Activated B cell treated with CpG ODN at 0.5 μM for 24 hours (primary cell): ENCODE results near the gene C22orf23. TPM values are rescaled to one million over a fixed set of nuclear protein-coding genes. Genes with fewer than 3 reads are reported as not detected.

Source experiments
- ATAC-seq: fragments of 200-7000 bp; cut with Tn5 transposase; one replicate; pipeline ENCODE4 v1.10.0; 2021; ENCODE audit warnings: low read depth, mild to moderate bottlenecking, moderate library complexity
- CTCF ChIA-PET: fragments of 350-600 bp; sonication (Branson Sonifier 250); formaldehyde crosslinking; loops from one replicate; lab custom pipeline; 2021; ENCODE audit warnings: antibody characterized with exemption; lab: Charles Lee
- POLR2A ChIA-PET: fragments of 350-600 bp; sonication (Branson Sonifier 250); formaldehyde crosslinking; loops from one replicate; lab custom pipeline; 2021; ENCODE audit warnings: antibody characterized with exemption; lab: Charles Lee
- DNase-seq: peaks from one replicate; pipeline ENCODE4 v3.0.0; 2022
- H3K27ac Mint-ChIP-seq: one replicate; pipeline ENCODE4 v1.8.0; 2020; ENCODE audit warnings: mixed read lengths
- H3K27me3 Mint-ChIP-seq: one replicate; pipeline ENCODE4 v1.8.0; 2021; ENCODE audit warnings: mixed read lengths
- H3K36me3 Mint-ChIP-seq: one replicate; pipeline ENCODE4 v1.8.0; 2021; ENCODE audit warnings: low read depth, mixed read lengths
- H3K4me1 Mint-ChIP-seq: one replicate; pipeline ENCODE4 v1.8.0; 2021; ENCODE audit warnings: mixed read lengths
- H3K4me3 Mint-ChIP-seq: one replicate; pipeline ENCODE4 v1.8.0; 2020; ENCODE audit warnings: mild to moderate bottlenecking, mixed read lengths
- H3K9me3 Mint-ChIP-seq: one replicate; pipeline ENCODE4 v1.8.0; 2020; ENCODE audit warnings: mixed read lengths
- CTCF ChIP-seq: fragments of 200-600 bp; IDR thresholded peaks from one replicate; pipeline ENCODE4 v1.8.0; 2022; ENCODE audit warnings: antibody characterized with exemption, mild to moderate bottlenecking
- intact Hi-C: fragments of 100-400 bp; cut with micrococcal nuclease; formaldehyde crosslinking; loops from one replicate; pipeline ENCODE4 v1.15.1; 2024
- total RNA-seq: library from RNA; stranded (reverse); gene quantifications from 2 replicates; pipeline ENCODE4 v1.2.3, GENCODE V29; 2022

C22orf23 gene
- total RNA-seq, 1 donor from 2014 or later, result 0.16 TPM

DNA sequence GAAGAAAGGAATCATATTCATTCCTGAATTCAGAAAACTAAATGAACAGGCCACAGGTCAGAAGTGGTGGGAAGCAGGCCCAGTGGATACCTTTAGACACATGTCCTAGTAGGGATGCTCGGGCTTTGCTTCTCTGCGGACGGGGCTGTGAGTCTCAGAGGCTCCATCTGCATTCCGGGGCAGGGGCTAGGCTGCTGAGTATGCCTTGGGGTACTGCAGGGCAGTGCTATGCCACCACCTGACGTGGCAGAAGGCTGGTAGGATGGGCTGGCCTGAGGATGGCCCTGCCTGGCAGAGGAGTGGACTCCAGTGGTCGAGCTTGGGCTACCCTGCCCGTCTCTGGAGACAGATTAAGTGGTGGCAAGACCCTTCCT, 9.6 kb downstream of the C22orf23 start:
- ATAC-seq (no peak), DNase-seq (no peak)
- Mint-ChIP-seq H3K9me3 (no peaks in the 10 kb centered on the region), H3K36me3 (peaks cover 18% of the 10 kb centered on the region), H3K4me3 (no peak overlapping the region), H3K4me1 (no peaks in the 10 kb centered on the region), H3K27ac (no peak overlapping the region), H3K27me3 (no peaks in the 10 kb centered on the region)
- intact Hi-C loops, result no loop called here
- POLR2A ChIA-PET, result no interaction called here
- no peak for TF ChIP-seq CTCF
- CTCF ChIA-PET, result no interaction called here

DNA sequence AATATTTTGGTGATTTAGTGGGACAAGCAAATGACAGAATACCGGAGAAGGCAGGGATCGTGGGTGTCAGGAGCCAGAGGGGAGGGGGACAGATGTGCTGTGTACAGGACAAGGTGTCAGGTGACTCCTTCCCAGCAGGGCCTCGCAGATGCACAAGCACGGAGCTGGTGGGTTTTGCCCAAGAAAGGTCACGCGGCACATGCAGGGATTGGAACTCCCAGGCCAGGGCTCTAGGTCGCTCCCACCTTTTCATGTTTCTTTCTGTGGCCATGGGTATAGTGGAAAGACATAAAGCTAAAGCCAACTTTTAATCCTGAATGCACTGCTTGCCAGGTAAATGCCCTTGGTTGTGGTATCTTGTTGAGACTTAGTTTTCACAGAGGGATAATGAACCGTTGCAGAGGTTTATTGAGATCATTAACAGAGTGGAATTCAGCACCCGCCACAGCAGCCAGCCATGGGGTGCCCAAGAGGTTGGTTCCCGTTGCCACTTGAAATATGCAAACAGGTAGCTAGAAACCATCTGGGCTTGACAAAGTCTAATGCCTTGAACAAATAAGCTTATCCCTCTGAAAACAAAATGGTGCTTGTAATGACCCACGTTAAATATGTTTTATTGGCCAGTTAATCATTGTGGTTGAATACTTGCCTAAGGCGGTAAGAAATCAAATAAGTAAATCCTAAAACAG, 10.1 kb downstream of the C22orf23 start:
- DNase-seq (no peak), ATAC-seq (no peak)
- no peak overlapping the region for H3K4me3 Mint-ChIP-seq
- intact Hi-C loops, result no loop called here
- H3K27ac Mint-ChIP-seq, result no peak overlapping the region
- POLR2A ChIA-PET, result no interaction called here
- H3K36me3 Mint-ChIP-seq, result peaks cover 18% of the 10 kb centered on the region
- CTCF ChIA-PET, result no interaction called here
- H3K27me3 Mint-ChIP-seq, result no peaks in the 10 kb centered on the region
- TF ChIP-seq CTCF, result no peak
- no peaks in the 10 kb centered on the region for H3K9me3 Mint-ChIP-seq
- no peaks in the 10 kb centered on the region for H3K4me1 Mint-ChIP-seq

- no peak for TF ChIP-seq CTCF
- no peak for ATAC-seq
- Mint-ChIP-seq H3K4me3 (no peak overlapping the region), H3K27me3 (no peaks in the 10 kb centered on the region), H3K9me3 (no peaks in the 10 kb centered on the region), H3K4me1 (no peaks in the 10 kb centered on the region), H3K27ac (no peak overlapping the region), H3K36me3 (peaks cover 26% of the 10 kb centered on the region)
- ChIA-PET CTCF (no interaction called here), POLR2A (no interaction called here)
- no peak for DNase-seq
- intact Hi-C loops, result no loop called here
These were observed 11.3 kb downstream of the C22orf23 start for GRCh38 chr22:37942133-37942532.

- ATAC-seq, result peak; percentile 47
- Mint-ChIP-seq H3K27ac (no peak overlapping the region), H3K4me1 (no peaks in the 10 kb centered on the region), H3K27me3 (no peaks in the 10 kb centered on the region), H3K36me3 (peaks cover 29% of the 10 kb centered on the region), H3K9me3 (no peaks in the 10 kb centered on the region), H3K4me3 (no peak overlapping the region)
- ChIA-PET CTCF (no interaction called here), POLR2A (no interaction called here)
- no peak for DNase-seq
- TF ChIP-seq CTCF, result no peak
- intact Hi-C loops, result no loop called here
These were observed 12.6 kb downstream of the C22orf23 start for GRCh38 chr22:37940698-37941376.

- peak; percentile 81 for TF ChIP-seq CTCF
- peaks cover 19% of the 10 kb centered on the region for H3K4me1 Mint-ChIP-seq
- H3K9me3 Mint-ChIP-seq, result no peaks in the 10 kb centered on the region
- CTCF ChIA-PET, result interaction anchor here (0.8 to 1.2 kb wide), 5 partner anchors 28 to 936 kb away, joined by 3 to 6 read pairs (median 4); partner anchors contain the start of gene MICALL1
- DNase-seq (peak; percentile 80), ATAC-seq (peak; percentile 99)
- intact Hi-C loops, result loop anchor here (1.0 to 5.0 kb wide), 4 partner anchors 19 to 117 kb away; partner anchors contain the start of genes C22orf23, MICALL1 and POLR2F
- no peaks in the 10 kb centered on the region for H3K27me3 Mint-ChIP-seq
- POLR2A ChIA-PET, result interaction anchor here (0.8 kb wide), 1 partner anchor 18 kb away, joined by 3 read pairs; no protein-coding TSS in a partner anchor
- no peak overlapping the region for H3K4me3 Mint-ChIP-seq
- no peak overlapping the region for H3K27ac Mint-ChIP-seq
- H3K36me3 Mint-ChIP-seq, result peaks cover 38% of the 10 kb centered on the region
These were observed 19.6 kb downstream of the C22orf23 start for GRCh38 chr22:37933711-37934376.
